HepG2 (cell line): ENCODE measurements around the gene DPH6. TPM values are rescaled to one million over a fixed set of nuclear protein-coding genes. Genes with fewer than 3 reads are reported as not detected.

ENCODE experiments used
- ATAC-seq: fragments of 200-7000 bp; cut with Tn5 transposase; 3 replicates; pipeline ENCODE4 v1.9.1; 2020; ENCODE audit warnings: mild to moderate bottlenecking, moderate library complexity
- BruUV-seq: library from RNA; stranded (reverse); fragments of 400-500 nt; replicated peaks from 2 replicates; lab custom pipeline; 2021; lab: Mats Ljungman, UMichigan
- CTCF ChIA-PET: fragments of 300-600 bp; formaldehyde crosslinking; extraction: SDS; loops from one replicate; lab custom pipeline; 2021; ENCODE audit warnings: low total read pairs, inconsistent platforms, low intra/inter-chr PET ratio; lab: Yijun Ruan, JAX
- POLR2A ChIA-PET: fragments of 350-600 bp; sonication (Branson Sonifier 250); formaldehyde crosslinking; loops from one replicate; lab custom pipeline; 2020; ENCODE audit warnings: antibody characterized with exemption, inconsistent platforms; lab: Yijun Ruan, JAX
- DNase-seq: peaks from one replicate; pipeline ENCODE4 v3.0.0-alpha.2; 2015; ENCODE audit warnings: low spot score
- FAIRE-seq: peaks from 3 replicates; lab custom pipeline; 2011; peaks lifted over from hg19 to GRCh38; lab: Jason Lieb, UNC
- H2AFZ ChIP-seq: one replicate; pipeline ENCODE4 v1.6.1; 2011; ENCODE audit warnings: low read length, inconsistent platforms
- H3K27ac ChIP-seq: fragments of 300-600 bp; 3 replicates; pipeline ENCODE4 v1.8.0; 2011; ENCODE audit warnings: mixed run types, mild to moderate bottlenecking, mixed read lengths, low read length, inconsistent platforms; ENCODE audit not compliant: insufficient read depth; ENCODE audit errors: extremely low read length
- H3K27me3 ChIP-seq, 2 experiments: fragments of 200-600 bp in 1 of 2; 2 replicates in 1 of 2; 3 replicates in 1 of 2; pipeline versions ENCODE4 v1.6.0 to v1.8.0; 2011; ENCODE audit warnings: low read length in 2 of 2, mild to moderate bottlenecking in 2 of 2, moderate library complexity in 2 of 2, inconsistent platforms in 1 of 2; ENCODE audit not compliant: insufficient read depth in 2 of 2, control insufficient read depth in 1 of 2
- H3K36me3 ChIP-seq, 2 experiments: fragments of 200-600 bp in 1 of 2; replicated peaks in 1 of 2; 2 replicates in 1 of 2; 3 replicates in 1 of 2; pipeline versions ENCODE4 v1.5.1 to v1.8.0; 2011; ENCODE audit warnings: low read length in 2 of 2, inconsistent platforms in 1 of 2; ENCODE audit not compliant: insufficient read depth in 2 of 2, control insufficient read depth in 1 of 2
- H3K4me1 ChIP-seq: 2 replicates; pipeline ENCODE4 v1.5.1; 2012; ENCODE audit warnings: low read length, inconsistent platforms; ENCODE audit not compliant: insufficient read depth
- H3K4me2 ChIP-seq: 2 replicates; pipeline ENCODE4 v1.6.0; 2011; ENCODE audit warnings: low read depth, low read length, inconsistent platforms
- H3K4me3 ChIP-seq, 3 experiments: fragments of 200-600 bp in 1 of 3; sonication (generic), shearing (Covaris generic) in 1 of 3; replicated peaks in 1 of 3; 2 replicates each; pipeline ENCODE4 v1.5.1; 2011 to 2016; ENCODE audit warnings: low read length in 3 of 3, inconsistent platforms in 2 of 3, low read depth in 2 of 3, mild to moderate bottlenecking in 2 of 3, control low read depth in 1 of 3, mixed read lengths in 1 of 3; ENCODE audit not compliant: insufficient read depth in 1 of 3
- H3K79me2 ChIP-seq: one replicate; pipeline ENCODE4 v1.6.1; 2011; ENCODE audit warnings: low read length, inconsistent platforms; ENCODE audit not compliant: insufficient read depth
- H3K9ac ChIP-seq: 2 replicates; pipeline ENCODE4 v1.6.0; 2011; ENCODE audit warnings: mild to moderate bottlenecking, low read depth, low read length, inconsistent platforms; ENCODE audit not compliant: insufficient read depth
- H3K9me3 ChIP-seq: 2 replicates; pipeline ENCODE4 v1.5.1; 2012; ENCODE audit warnings: mild to moderate bottlenecking, low read length
- H4K20me1 ChIP-seq: 2 replicates; pipeline ENCODE4 v1.6.0; 2011; ENCODE audit warnings: inconsistent platforms, mild to moderate bottlenecking, low read length, moderate library complexity; ENCODE audit not compliant: insufficient read depth
- BRCA1 ChIP-seq: sonication (generic); formaldehyde crosslinking; IDR thresholded peaks from 2 replicates; pipeline ENCODE4 v1.4.0; 2020; ENCODE audit warnings: missing genetic modification reagents
- GABPB1 ChIP-seq: IDR thresholded peaks from 2 replicates; pipeline ENCODE4 v1.6.1; 2016; ENCODE audit warnings: mild to moderate bottlenecking, missing genetic modification reagents, moderate library complexity, missing compliant biosample characterization
- GMEB1 ChIP-seq: sonication (generic); formaldehyde crosslinking; IDR thresholded peaks from 2 replicates; pipeline ENCODE4 v1.5.1; 2020; ENCODE audit warnings: missing genetic modification reagents, mild to moderate bottlenecking, borderline replicate concordance
- HMGXB4 ChIP-seq, 2 experiments: sonication (generic) in 1 of 2; formaldehyde crosslinking in 1 of 2; IDR thresholded peaks; 2 replicates each; pipeline versions ENCODE4 v1.4.0 to v1.6.1; 2018 to 2020; ENCODE audit warnings: missing genetic modification reagents in 2 of 2, borderline replicate concordance in 1 of 2, low read depth in 1 of 2, mild to moderate bottlenecking in 1 of 2, missing biosample characterization in 1 of 2
- KAT8 ChIP-seq: IDR thresholded peaks from 2 replicates; pipeline ENCODE4 v1.6.1; 2016; ENCODE audit warnings: missing genetic modification reagents, missing compliant biosample characterization
- NCOA5 ChIP-seq: sonication (generic); formaldehyde crosslinking; IDR thresholded peaks from 2 replicates; pipeline ENCODE4 v1.4.0; 2020; ENCODE audit warnings: missing genetic modification reagents
- ONECUT2 ChIP-seq: sonication (generic); formaldehyde crosslinking; IDR thresholded peaks from 2 replicates; pipeline ENCODE4 v1.4.0; 2020; ENCODE audit warnings: missing genetic modification reagents
- SMYD3 ChIP-seq: sonication (generic); formaldehyde crosslinking; IDR thresholded peaks from 2 replicates; pipeline ENCODE4 v1.8.1; 2023; ENCODE audit warnings: mild to moderate bottlenecking, missing genetic modification reagents
- SNAI1 ChIP-seq: sonication (generic); formaldehyde crosslinking; IDR thresholded peaks from 2 replicates; pipeline ENCODE4 v1.5.0; 2020; ENCODE audit warnings: mild to moderate bottlenecking, missing genetic modification reagents, borderline replicate concordance
- ZNF207 ChIP-seq: fragments of 450-650 bp; IDR thresholded peaks from 2 replicates; pipeline ENCODE4 v1.6.1; 2016; ENCODE audit warnings: antibody characterized with exemption, borderline replicate concordance
- ZNF75D ChIP-seq: sonication (generic); formaldehyde crosslinking; IDR thresholded peaks from 2 replicates; pipeline ENCODE4 v1.8.1; 2023; ENCODE audit warnings: missing genetic modification reagents, mild to moderate bottlenecking, borderline replicate concordance
- WGBS: methylation state at CpG from one replicate; pipeline ENCODE4 v1.1.6; 2017; ENCODE audit warnings: low lambda C conversion rate; 5-methylcytosine and 5-hydroxymethylcytosine counted together
- in situ Hi-C: cut with HindIII; loops from 2 replicates; pipeline ENCODE4 v1.10.0; 2017; ENCODE audit warnings: low pct_unique_long_range_greater_than_20kb; ENCODE audit not compliant: extremely low pct_ligation_motif_present
- intact Hi-C: fragments of 100-400 bp; cut with micrococcal nuclease; formaldehyde crosslinking; loops from one replicate; pipeline ENCODE4 v1.10.0; 2022; ENCODE audit not compliant: unreplicated experiment
- polyA plus RNA-seq, 8 experiments: library from polyadenylated mRNA; depleted of rRNA in 3 of 8; stranded (reverse) in 7 of 8; unstranded in 1 of 8; fragments of >200 nt; fragmentation: Illumina TruSeq in 4 of 8; extraction: Trizol in 4 of 8; gene quantifications; 2 replicates each; pipeline versions ENCODE4 v1.2.1 to v1.2.3, GENCODE V29; 2011 to 2016; ENCODE audit warnings: low read depth in 4 of 8, missing spikeins in 1 of 8, mixed read lengths in 1 of 8; ENCODE audit not compliant: insufficient read depth in 1 of 8
- total RNA-seq, 5 experiments: library from RNA; depleted of rRNA; stranded (reverse); fragments of >200 nt; fragmentation: Illumina TruSeq; extraction: Trizol; gene quantifications; 2 replicates each; pipeline ENCODE4 v1.2.3, GENCODE V29; 2016; ENCODE audit warnings: low read depth in 1 of 5

DPH6 gene
- total and polyA plus RNA-seq, 2 of the 13 experiments (the other 11 are each of a cell fraction or from before 2014, with no cell fraction given): 10.2 to 25.8 TPM

GRCh38 chr15:35427496-35427895 lies 118.5 kb downstream of the DPH6 start (continued):
- TF ChIP-seq KAT8 (CRISPR knock-in tag): no peak
- no peak for TF ChIP-seq ZNF207

GRCh38 chr15:35427091-35427490 lies 118.9 kb downstream of the DPH6 start:
- intact Hi-C loops: no loop called here
- CTCF ChIA-PET: no interaction called here
- Histone ChIP-seq H3K4me1 (no peaks in the 10 kb centered on the region), H2AFZ (no peak overlapping the region), H3K79me2 (no peaks in the 10 kb centered on the region), H3K9me3 (peaks cover 8% of the 10 kb centered on the region; the same call in 1 of the 2 replicates), H3K4me3 (no peak overlapping the region), H3K27ac (no peak overlapping the region), H3K27me3 (no peaks in the 10 kb centered on the region), H3K9ac (no peak overlapping the region), H4K20me1 (no peaks in the 10 kb centered on the region), H3K36me3 (no peaks in the 10 kb centered on the region)
- FAIRE-seq: no peak
- no peak for DNase-seq
- no peak for ATAC-seq
- WGBS: 80% methylated on average over 3 of the region's 3 CpGs
- TF ChIP-seq GMEB1 (CRISPR knock-in tag) (no peak), BRCA1 (no peak), ZNF75D (CRISPR knock-in tag) (no peak), NCOA5 (no peak), HMGXB4 (CRISPR knock-in tag; IDR thresholded peaks at IDR 0.05; ENCODE audit: borderline replicate concordance in 1 of 2, low read depth in 1 of 2) (no peak), SNAI1 (no peak), GABPB1 (no peak), SMYD3 (CRISPR knock-in tag) (no peak), ONECUT2 (CRISPR knock-in tag) (no peak)
- TF ChIP-seq, all 625 proteins: peak for 0
- no TSS peak for BruUV-seq
- no peak overlapping the region for H3K4me2 ChIP-seq
- in situ Hi-C loops: no loop called here
- POLR2A ChIA-PET: no interaction called here
